ENCODE measurements around the gene RRP1.

The RRP1 gene

DNA sequence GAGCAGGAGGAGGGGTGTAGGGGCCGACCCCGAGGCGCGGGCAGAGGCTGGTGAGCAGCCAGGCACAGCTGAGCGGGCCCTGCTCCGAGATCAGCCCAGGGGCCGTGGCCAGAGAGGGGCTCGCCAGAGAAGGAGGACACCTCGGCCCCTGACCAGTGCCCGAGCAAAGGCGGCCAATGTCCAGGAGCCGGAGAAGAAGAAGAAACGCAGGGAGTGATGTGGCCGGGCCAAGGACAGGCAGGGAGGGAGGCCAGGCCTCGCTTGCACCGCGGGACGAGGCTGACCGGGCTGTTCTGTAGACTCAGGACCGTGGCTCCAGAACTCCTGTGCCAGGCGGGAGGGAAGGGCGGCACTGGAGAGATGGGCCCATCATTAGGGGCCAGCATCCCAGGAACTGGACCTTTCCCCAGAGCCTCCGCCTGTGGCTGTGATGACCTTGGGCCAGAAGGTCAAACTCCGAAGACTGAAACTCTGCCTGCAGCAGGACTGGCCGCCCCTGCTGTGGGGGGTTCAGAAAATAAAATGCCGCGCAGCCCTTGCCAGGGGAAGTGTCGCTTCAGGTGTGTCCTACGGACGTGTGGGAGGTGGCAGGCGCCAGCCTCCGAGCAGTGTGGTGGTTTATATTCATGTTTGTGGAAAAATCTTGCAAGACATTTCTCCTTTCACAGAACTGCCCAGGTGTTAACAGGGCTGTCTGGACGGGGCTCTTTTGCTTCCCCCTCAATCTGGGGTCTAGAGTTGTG lies 14.4 kb downstream of the RRP1 start:
- no peak for DNase-seq

GRCh38 chr21:43805275-43805800 lies 16.0 kb downstream of the RRP1 start:
- DNase-seq = peak; percentile 92

DNA sequence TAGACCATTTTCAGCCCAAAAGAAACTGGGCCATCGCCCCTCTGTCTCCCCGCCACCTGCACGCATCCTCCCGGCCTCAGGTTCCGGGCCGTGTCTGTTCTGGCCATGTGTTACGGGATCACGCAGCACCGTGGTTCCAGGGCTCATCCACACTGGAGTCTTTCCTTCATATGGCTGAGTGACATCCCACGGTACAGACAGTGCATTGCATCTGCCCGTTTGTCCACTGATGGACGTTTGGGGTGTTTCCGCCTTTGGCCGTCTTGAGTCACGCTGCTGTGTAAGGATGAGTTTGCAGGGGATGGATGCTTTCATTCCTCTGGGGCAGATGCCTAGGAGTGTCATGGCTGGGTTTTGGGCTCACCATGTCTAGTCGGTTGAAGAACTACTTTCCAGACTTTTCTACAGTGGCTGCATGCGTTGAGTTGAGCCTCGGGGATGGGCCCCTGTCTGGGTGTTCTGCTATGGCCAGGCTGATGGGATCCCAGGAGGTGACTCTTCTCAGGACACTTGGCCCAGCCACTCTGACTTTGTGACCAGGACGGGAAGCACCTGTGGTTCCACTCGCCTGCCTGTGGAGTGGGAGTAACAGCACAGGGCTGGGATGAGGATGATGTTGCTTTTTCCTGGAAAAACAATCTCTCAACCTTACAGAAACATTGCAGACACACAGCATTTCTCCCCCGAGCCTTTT lies 16.8 kb downstream of the RRP1 start:
- no peak for DNase-seq

DNA sequence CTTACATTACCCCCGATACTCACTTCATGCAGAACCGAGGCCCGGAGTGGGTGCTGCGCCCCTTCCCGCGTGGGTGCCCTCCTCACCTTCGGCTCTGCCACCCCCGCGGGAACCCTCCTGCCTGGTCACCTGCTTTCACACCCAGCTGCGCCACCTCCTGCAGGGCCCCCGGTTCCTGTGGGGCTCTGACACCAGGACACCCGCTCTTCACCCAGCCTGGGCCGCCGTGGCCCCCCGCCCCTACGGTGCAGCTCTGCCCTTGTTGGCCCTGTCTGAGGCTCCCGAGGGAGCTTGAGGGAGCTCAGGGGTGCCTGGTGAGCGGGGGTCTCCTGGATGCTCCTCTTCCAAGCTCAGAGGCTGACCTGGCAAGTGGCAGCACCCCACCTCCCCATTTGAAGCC lies 19.0 kb downstream of the RRP1 start:
- DNase-seq = no peak

DNA sequence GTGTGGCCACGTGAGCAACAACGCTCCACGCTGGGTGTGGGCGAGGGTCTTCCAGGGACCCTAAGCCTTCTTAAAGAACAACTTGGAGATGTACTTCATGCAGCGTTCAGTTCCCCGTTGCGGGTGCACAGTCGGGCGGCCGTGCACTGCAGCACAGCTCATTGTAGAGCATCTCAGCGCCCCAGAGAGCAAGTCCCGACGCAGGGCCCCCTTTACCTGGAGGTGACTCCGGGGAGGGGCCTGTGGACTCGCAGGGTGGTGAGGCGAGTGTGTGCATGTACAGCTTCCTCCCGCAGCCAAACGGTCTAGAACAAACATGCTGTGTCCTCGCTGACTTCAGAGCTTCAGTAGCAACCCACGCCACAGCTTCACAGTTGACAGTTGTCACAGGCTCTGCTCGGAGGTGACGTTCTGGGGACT lies 19.5 kb downstream of the RRP1 start:
- no peak for DNase-seq

DNA sequence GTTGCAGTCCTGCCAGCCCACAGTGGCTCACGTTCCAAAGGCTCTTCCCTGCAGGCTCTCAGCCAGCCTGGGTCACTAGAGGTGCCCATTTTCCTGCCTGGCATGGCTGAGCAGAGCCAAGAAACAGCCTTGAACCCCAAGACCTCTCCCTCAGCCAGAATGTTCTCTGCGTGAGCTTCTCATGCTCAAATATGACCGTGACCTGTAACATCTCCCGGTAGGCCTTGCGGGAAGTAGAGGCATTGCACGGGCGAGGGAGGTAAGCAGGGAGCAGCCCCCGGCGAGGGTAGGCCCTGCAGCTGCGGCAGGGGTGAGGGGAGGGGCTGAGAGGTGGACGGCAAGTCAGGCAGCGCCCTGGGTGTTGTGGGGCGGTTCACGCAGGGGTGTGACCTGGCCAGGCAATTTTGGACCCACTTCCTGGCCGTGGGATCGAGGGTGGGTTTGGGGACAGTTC lies 20.0 kb downstream of the RRP1 start:
- no peak for DNase-seq

- no peak for DNase-seq
Observed at GRCh38 chr21:43809853-43810504, 20.6 kb downstream of the RRP1 start.

- peak; percentile 93 for DNase-seq
Observed at GRCh38 chr21:43810505-43811261, 21.3 kb downstream of the RRP1 start.

GRCh38 chr21:43811262-43812105 lies 22.1 kb downstream of the RRP1 start:
- DNase-seq = no peak

DNA sequence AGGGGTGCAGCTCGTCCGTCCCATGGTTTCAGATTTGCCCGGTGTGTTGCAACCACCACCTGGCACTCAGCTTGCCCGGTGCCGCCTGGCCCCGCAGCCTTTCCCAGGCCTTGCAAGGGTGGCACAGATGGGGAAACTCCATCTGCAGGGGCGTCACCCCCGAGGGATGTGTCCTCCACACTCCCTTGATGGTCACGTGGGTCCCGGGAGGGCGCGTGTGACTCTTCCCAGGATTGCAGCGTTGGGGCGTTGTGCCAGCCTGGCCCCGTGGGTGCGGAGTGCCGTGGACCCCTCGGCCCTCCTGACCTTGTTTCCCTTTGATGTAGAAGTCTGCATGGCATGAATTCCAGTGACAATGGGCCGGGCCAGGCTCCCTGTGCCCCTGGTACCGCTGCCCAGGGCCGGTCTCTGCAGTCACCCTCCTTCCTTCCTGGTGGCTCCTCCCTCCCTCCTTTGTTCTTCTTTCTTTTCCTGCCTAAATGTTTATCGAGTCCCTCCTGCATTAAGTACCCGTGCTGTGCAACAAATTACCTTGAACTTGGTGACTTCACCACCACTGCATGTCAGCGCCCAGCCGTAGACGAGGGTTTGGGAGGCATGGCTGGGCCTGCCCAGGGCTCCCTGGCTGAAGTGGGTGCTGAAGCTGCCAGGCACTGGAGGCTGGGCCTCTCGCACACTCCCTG lies 22.9 kb downstream of the RRP1 start:
- peak; percentile 85 for DNase-seq

DNA sequence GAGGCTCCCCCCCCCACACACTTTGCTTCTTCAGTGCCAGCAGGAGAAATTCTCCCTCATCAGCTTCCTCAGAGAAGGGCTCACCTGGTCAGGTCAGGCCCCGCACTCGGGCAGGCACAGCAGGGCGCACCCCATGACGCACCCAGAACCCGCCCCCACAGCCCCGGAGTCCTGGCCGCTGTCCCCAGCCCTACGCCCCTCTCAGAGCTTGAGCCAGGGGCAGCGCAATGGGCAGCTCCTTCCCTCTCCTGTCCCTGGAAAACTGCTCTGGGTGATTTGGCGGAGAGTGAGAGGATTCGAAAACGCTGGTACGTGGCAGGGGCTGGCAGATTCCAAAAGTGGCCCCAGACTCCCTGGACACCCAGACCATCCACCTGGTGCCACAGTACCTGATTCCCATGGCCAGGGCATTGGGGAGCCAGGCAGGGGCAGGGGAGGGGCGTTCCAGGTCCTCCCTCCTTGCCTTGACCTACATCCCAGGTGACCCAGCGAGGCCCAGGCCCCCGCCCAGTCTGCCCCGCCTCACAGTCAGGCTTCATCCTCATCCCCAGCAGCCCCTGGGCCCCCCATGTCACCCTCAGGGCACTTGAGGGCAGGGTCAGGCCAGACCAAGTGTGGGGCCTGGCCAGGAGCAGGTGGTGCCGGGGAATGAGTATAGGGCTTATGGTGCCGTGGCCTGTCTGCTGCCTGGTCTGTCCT lies 23.7 kb downstream of the RRP1 start:
- DNase-seq = no peak

DNA sequence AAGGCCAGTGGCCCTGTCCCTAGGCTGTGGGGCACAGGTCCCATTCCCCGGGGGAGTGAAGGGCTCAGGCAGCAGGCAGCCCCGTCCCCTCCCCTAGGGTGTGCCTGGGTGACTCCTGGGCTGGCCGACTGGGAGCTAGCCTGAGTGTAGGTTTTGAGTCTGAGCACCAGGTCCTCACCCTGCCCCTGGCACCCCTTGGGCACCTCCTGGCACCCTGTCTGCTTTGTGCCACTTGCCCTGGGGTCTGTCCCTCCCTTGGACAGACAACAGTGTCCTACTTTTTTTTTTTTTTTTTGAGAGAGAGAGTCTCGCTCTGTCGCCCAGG lies 24.2 kb downstream of the RRP1 start:
- DNase-seq = no peak

DNA sequence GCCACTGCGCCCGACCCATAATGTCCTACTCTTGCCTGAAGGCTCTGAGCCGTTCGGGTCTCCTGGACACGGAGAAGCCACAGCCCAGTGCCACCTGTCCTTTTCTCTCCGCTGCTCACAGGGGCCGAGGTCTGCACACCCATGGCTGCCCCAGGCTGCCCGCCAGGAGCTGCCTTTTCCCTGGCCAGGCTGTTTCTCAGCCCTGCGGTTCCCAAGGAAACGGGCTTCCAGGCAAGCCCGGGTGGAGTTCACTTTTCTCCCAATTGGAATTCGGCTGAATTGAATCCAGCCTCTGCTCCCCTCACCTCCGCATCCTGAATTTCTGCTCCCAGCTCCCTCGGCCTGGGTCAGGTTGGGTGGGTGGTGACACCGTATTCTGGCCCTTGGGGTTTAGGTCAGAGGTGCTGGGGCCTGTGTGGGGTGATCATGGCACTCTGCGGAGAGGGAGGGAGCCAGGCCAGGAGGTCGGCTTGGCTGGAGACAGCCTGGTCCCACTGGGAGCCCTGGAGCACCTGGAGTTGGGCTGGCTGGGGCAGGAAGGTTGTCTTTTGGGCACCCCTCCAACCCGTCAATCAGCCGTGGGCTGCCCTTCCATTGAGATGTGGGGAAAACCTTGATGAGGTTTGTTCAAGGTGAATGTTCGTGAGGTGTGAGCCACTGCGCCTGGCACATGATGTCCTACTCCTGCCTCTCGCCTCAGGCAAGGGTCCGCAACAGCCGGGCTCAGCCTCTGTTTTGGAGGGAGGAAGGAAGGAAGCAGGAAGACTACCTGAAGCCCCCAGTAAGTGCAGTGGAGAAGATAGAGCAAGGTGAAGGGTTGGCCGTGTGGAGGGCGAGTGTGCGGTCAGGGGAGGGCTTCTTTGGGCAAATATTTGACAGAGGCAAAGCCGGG lies 25.1 kb downstream of the RRP1 start:
- no peak for DNase-seq

GRCh38 chr21:43815107-43815613 lies 25.8 kb downstream of the RRP1 start:
- DNase-seq = no peak

GRCh38 chr21:43815991-43816390 lies 26.6 kb downstream of the RRP1 start:
- no peak for DNase-seq

DNA sequence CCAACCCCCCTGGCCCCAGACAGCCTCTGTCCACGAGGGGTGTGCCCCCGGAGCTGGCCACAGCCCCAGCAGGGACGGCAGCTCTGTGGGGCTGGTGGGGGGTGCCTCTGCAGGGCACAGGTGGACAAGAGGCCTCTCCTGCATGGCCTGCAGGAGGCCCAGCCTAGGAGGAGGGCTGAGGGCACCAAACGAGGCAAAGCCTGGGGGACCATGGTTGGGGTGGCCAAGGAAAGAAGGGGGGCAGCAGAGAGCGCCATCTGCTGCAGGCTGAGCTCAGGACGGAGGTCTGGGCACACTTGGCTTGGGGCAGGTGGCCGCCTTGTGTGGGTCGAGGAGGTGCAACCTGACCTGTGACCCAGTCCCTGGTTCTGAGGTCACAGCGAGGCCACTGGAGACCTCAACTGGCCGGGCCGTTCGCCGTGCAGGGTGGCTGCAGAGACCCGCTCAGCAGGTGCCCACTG lies 27.3 kb downstream of the RRP1 start:
- DNase-seq = no peak

DNA sequence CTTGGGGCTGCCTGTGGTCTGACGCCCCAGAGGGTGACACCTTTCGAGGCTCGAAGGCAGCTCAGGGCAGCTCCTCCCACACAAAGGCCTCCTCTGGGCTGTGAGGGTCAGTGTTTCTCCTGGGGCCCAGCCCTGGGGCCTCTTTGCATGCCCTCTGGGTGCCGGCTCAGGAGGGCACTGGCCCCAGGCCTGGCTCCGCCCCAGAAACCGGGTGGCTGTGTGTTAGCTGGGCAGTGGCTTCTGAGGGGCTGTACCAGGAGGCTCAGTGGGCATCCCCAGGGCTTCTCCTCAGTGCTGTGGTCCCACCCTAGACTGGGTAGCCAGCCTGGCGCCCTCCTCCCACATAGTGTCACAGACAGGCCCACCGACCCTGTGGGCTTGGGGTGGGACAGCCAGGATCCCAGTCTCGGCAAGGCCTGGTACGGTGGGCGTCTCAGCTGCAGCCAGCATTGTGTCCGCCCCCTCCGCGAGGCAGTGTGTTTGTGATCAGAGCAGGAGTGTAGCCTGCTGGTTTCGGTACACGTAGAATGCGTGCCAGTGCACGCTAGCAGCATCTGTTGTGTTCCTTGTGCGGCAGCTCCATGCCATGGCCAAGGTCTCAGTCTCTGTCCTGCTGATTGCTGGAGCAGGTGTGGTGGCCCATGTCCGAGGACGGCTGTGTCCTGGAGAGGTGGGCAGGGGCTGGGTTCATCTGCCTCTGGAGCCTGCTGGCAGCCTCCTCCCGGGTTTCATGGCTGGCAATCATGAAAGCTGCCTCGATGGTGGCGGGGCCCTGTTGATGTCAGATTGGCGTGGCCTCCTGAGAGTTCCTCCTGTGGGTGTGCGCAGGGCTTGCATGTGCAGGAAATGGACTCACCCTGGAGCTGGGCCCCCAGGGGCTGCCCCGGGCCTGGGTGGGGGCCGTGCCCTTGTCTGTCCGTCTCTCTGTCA lies 28.0 kb downstream of the RRP1 start:
- peak; percentile 54 for DNase-seq

GRCh38 chr21:43818685-43819084 lies 29.3 kb downstream of the RRP1 start:
- peak; percentile 78 for DNase-seq

All from suppressor macrophage treated with lipopolysaccharide for 4 hours (primary cell).